ENCODE measurements around the gene ASAP2.
"Not testable (repeated sequence)": the region's sequence is repeated elsewhere in the genome, so short reads cannot be mapped to it uniquely, and the experiment has no call there.

Gene ASAP2

DNA sequence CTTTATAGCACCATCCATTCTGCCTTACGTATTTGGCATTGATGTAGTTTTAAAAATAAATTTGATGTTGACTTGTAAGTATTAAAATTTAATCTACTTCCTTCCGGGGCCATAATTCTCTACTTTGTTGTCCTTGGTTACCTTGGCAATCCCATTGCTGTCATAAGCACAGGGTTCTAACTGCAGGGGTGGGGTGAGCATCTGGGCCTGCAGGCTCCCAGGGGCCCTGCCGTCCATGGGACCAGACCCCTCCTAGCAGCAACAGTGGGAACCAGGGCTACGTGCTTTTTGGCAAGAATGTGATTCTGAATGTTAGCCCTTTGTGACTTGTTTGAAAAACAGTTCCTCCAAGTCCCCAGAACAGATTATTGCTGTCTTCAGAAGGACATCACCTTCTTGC lies 4.9 kb downstream of the ASAP2 start:
- no peak for DNase-seq (ENCODE audit: low read depth in 1 of 2, low spot score in 1 of 2)

DNA sequence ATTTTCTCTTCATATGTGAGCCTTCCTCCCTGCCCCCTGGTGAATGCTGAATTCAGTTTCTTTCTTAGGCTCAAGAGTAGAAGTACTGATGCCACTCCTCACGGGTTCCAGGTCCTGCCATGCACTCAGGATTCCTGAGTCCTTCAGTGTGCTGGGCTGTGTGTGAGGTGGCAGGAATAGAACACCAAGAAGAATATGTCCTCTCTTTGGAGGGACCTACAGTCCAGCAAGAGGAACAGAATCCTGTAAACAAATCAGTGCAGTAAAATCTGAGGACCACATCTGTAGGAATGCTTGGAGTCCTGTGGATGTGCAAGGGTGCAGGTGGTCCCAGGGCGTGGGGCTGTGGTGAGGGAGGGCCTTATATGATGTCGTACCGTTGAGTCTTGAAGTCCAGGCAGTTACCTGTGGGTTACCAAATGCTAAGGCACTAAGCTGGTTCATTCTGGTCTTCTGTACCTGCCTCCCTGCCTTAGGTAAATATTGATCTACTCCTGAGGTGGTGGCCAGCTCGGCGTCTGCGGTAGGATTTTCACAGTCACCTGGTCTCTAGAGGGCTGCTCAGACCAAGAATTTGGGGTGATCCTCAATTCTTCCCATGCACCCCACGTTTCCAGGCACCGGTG lies 5.5 kb downstream of the ASAP2 start:
- no peak for DNase-seq (ENCODE audit: low read depth in 1 of 2, low spot score in 1 of 2)

DNA sequence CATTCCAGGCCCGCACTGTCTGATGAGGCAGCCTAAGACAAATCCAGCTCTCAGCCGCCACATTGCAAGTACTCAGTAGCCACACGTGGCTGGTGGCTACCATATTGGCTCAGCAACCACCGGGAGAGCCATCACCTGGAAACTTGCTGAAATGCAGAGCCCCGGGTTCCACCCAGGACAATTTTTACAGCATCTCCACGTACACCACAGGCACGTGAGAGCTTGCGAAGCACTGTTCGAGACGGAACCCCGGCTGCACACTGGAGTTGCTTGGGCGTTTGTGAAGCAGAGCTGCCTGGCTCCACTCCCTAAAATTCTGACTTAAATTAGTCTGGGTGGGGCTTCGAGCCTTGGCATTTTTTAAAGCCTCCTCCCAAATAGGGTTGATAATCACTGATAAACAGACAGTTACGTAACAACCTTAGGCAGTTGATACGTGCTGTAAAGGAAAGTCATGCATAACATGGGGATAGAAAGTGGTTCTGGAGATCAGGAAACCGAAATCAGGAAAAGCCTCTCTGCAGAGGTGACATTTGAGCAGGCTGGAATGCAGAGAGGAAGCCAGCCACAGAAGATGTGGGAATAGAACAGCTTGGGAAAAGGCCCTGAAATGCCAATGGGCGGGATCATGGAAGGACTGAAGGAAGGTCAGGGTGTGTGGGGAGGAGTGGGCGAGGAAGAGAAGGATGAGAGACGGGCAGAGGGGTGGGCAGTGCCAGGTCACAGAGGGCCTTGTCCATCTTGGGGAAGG lies 6.2 kb downstream of the ASAP2 start:
- DNase-seq (ENCODE audit: low read depth in 1 of 2, low spot score in 1 of 2), result no peak

DNA sequence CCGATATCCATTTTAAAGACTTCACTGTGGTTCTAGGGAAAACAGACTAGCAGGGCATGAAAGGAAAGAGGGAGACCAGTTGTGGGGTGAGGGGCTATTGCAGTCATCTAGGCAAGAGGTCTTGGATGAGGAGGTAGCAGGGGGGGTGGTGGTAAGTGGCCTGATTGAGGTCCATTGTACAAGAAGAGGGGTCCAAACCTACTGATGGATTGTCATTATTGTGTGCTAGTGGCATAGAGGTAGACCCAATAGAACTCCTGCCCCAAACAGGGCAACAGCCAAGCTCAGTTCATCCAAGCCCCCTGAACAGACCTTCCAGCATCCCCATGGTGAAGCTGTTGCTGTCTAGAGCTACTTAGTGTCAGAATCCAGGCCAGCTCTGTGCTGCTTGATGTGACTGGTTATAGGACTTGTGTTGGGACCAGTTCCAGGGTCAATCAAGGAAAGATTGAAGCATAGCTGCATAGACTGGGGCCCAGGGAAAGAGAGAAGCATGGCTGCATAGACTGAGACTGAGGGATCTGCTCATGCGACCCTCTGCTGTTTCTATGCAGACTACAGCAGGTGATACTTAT lies 7.0 kb downstream of the ASAP2 start:
- no peak for DNase-seq (ENCODE audit: low read depth in 1 of 2, low spot score in 1 of 2)

DNA sequence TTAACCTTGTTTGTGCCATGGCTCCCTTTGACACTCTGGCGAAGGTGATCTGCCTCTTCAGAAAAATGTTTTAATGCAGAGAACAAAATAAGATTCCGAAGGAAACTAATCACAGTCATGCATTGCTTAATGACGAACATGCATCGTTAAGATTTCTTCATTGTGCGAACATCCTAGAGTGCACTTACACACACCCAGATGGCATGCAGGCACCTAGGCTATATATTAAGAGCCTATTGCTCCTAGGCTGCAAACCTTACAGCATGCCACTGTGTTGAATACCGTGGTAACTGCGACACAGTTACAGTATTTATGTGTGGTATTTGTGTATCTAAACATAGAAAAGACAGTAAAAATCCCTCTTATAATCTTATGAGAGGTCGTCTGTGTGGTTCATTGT lies 8.3 kb downstream of the ASAP2 start:
- no peak for DNase-seq (ENCODE audit: low read depth in 1 of 2, low spot score in 1 of 2)

DNA sequence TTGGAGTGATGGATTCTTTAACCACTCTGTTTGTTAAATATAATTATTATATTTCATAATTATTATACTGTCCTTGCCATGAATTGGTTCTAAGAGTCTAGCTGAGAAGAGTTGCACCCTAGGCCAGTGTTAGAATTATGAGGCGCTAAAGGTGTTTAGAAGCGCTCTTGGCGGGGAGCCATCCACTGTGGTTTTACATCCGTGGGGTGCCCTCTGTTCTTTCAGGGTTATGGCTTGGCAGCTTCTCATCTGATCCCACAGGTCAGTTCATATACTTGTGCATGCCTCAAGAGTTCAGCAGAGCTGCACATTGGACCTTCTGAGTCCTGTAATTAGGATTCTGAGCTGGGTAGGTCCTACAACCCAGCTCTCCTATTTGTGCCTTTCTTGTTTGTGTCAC lies 9.1 kb downstream of the ASAP2 start:
- no peak for DNase-seq (ENCODE audit: low read depth in 1 of 2, low spot score in 1 of 2)

DNA sequence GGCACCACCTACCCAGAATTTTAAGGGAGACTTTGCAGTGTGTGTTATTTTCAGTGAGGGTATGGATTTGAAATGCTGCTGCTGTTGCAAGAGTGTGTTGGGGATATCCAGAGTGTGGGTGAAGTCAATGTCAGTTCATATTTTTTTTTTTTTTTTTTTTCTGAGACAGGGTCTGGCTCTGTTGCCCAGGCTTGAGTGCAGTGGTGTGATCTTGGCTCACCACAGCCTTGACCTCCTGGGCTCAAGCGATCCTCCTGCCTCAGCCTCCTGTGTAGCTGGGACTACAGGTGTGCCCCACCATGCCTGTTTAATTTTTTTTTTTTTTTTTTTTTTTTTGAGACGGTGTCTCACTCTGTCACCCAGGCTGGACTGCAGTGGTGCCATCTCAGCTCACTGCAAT lies 9.5 kb downstream of the ASAP2 start:
- DNase-seq (ENCODE audit: low read depth in 1 of 2, low spot score in 1 of 2), result not testable (repeated sequence)

DNA sequence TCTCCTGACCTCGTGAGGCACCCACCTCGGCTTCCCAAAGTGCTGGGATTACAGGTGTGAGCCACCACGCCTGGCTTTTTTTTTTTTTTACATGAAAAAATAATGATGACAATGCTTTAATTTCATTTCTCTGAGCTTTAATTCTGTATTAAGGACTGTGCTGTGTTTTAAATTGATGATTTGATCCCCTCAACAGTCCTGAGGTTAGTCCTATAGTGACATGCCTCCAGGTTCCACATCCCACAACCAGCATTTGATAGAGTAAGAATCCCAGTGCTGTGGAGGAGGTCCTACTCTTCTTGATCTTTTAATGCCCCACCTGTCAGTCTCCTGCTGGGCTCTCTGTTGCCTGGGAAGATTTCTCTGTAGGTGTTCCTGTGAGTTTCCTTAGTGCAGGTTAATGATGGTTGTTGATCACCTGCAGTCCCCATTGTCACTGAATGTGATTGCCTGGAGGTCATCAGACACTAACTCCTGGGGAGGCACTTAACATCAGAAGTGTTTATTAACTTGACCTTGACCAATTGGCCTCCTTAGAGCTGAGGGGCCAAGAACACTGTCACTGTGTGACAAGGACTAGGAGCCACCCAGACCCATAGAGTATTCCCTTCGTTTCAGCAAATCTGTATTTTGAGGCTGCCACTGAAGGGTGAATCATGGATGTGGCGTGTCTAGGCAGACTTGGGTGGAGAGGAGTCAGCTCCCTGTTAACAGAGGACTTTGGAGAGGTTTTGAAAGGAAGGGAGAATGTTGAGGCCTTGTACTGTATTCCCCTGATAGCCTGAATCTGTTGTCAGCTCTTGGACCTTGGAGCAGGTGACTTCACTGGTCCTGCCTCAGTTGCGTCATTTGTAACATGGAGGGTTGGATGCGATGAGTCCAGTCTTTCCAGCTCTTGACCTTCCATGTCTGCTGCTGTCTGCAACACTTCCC lies 11.5 kb downstream of the ASAP2 start:
- DNase-seq (ENCODE audit: low read depth in 1 of 2, low spot score in 1 of 2), result no peak

DNA sequence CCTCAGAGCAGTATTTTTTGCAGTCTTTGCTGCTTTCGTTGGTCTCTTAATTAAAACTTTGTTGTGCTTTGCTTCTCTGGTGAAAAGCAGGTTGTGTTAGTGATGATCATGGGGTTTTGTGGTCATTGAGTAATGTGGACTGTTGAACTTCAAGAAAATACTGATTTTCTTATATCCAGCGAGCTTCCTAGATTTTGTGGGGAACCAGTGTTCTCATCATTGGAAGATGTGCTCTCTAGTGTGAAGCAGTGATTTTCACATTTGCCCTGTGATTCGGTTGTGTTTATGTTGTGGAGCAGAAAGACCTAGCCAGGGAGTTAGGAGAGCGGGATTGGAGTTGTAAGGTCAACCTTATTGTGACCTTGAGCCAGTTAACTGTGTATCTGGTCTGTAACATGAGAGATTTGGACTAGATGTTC lies 12.4 kb downstream of the ASAP2 start:
- no peak for DNase-seq (ENCODE audit: low read depth in 1 of 2, low spot score in 1 of 2)

DNA sequence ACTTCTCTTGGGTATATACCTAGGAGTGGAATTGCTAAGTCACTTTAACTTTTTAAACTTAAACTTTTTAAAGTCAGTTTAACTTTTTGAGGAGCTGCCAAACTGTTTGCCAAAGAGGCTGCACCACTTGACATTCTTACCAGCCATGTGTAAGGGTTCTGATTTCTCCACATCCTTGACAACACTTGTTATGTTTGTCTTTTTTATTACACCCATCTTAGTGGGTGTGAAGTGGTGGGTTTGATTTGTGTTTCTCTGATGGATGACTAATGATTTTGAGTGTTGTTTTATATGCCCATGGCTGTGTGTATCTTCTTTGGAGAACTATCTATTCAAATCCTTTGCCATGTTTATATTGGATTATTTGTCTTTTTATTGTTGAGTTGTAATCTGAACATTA lies 13.6 kb downstream of the ASAP2 start:
- DNase-seq (ENCODE audit: low read depth in 1 of 2, low spot score in 1 of 2), result no peak

DNA sequence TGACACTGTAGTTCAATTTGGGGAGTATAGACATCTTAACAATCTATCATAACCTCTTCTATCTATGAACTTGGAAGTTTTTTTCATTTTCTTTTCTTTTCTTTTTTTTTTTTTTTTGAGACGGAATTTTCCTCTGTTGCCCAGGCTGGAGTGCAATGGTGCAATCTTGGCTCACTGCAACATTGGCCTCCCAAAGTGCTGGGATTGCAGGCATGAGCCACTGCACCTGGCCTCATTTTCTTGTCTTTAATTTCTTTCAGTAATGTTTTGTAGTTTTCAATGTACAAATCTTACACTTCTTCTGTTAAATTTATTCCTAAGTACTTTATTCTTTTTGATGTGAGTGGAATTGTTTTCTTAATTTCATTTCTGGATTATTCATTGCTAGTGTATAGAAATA lies 14.6 kb downstream of the ASAP2 start:
- no peak for DNase-seq (ENCODE audit: low read depth in 1 of 2, low spot score in 1 of 2)

DNA sequence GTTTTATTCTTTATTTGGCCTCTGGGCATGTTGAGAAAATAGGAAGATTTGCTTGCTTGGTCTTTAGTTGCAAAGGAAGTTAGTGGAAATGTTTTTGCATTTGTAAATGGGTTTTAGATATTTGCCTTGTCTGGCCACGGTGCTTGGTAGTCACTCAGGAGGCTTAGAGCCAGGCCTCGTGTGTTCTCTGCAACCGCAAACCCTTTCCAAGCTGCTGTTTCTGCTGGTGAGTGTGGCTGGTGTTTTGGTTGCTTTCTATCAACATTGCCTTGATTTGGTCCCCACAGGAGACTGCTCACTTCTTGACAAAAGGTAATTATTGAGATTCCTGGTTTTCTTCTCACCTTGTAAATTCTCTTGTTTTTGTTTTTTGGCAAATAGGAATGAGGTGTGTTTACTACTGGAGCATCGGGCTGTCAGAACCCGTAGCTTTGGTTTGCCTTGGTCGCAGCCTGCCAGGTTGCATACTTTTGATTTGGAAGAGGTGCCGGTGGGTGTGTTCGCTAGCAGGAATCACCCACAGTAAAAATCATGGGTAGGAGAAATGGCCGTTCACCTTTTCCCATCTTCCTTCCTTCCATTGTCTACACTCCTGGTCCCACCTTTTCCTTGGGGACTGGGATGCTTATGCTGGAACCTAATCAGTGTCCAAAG lies 15.8 kb downstream of the ASAP2 start:
- DNase-seq (ENCODE audit: low read depth in 1 of 2, low spot score in 1 of 2), result no peak

DNA sequence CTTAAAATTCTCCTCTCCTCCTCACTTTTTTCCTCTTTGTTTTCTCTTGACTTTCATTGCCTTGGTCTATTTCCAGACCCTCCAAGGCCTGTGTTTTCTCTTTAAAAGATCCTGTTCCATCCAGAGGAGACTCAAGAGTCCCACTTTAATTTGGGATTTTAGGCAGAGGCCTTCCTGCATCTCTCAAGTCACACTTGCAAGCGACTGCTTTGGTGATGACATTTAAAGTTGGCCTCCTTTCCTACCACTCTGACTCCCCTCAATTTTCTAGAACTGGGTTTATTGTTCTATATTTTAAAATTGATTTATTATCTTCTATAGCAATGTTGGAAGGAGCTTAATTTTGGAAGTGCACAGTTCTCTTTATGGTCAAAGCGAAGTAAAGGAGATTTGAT lies 16.3 kb downstream of the ASAP2 start:
- DNase-seq (ENCODE audit: low read depth in 1 of 2, low spot score in 1 of 2), result no peak

DNA sequence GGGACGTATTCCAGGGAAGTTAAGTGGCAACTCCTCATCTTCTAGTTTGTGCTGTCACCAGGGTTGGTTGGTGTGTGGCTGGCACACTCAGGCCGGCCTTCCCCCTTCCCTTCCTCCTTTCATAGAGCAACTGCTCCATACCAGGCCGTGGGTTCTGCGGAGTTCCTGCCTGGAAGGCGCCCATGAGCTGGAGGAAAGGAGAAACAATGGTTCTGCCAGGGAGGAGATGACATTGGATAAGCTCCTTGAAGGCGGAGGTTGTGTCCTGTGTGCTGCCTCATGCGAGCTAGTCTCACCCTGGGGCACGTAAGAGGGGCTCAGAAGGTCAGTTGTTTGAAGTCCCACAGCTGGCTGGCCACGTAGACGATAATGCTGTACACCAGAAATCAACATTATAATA lies 19.2 kb downstream of the ASAP2 start:
- DNase-seq (ENCODE audit: low read depth in 1 of 2, low spot score in 1 of 2), result no peak

DNA sequence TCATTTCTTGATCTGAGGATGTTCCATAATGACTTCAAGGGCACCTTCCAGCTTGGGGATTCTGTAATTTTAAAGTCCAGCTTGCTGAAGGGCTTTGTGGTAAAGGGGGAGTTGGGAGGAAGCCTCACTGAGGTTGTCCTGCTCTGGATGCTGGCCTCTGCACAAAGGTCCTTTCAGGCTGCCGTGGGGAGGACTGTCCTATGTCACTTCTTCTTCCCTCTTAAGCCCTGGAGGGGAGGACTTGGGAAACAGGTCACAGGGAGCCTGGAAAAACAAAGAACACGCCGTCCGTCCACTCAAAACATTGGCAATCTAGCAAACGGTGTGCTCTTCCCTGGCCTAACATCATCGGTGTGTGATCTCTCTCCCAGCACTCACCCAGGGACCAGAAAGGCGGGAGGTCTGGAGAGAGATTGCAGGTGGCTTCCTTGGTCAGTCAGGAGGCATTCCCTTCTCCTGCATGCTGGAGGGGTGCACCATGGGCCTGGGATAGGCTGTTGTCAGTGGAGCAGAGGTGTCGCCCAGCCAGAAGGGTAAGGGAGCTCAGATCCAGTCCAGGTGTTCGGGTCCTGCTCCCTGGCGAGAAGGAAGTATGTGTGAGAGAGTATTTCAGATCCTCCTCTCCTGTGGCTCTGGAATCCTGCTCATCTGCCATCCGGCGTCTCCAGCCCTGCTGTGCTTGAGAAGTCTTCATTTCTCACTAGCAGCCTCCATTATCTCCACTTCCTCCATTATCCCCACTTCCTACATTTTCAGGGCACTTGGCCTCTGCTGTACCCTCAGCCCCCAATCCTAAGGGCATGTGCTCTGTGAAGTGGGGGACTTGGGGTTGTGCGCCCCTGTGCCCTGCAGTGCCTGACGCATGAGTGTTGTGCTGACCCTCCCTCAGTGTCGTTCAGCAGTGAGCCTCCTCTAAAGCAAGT lies 20.1 kb downstream of the ASAP2 start:
- no peak for DNase-seq (ENCODE audit: low read depth in 1 of 2, low spot score in 1 of 2)

DNA sequence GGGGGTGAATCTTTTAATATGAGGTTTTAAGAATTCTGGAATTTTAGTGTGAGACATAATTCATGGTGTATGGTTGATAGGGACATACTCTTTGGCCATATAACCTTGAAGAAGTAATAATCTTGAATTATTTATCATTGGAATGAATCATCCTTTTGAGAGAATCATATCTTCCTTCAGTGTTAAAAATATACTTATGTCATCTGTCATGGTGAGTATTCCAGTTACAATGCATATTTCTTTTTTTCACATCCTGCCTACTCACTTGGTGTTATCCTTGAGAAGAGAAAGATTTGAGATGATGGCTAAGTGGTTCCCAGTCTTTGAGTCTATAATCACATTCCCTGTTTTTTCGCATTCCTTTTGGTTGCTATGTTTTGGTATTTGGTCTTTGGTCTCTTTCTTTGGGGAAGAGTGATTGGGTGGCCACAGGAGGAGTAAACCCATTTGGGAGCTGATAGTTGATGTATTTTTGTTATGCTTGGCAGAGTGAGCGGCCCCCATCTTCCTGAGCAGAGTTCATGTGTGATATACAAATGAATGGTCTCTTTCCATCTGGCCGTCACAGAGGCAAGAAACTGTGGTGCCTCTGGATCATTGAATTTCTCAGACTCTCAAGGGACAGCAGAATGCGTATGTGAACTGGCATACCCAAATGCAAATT lies 21.6 kb downstream of the ASAP2 start:
- no peak for DNase-seq (ENCODE audit: low read depth in 1 of 2, low spot score in 1 of 2)

DNA sequence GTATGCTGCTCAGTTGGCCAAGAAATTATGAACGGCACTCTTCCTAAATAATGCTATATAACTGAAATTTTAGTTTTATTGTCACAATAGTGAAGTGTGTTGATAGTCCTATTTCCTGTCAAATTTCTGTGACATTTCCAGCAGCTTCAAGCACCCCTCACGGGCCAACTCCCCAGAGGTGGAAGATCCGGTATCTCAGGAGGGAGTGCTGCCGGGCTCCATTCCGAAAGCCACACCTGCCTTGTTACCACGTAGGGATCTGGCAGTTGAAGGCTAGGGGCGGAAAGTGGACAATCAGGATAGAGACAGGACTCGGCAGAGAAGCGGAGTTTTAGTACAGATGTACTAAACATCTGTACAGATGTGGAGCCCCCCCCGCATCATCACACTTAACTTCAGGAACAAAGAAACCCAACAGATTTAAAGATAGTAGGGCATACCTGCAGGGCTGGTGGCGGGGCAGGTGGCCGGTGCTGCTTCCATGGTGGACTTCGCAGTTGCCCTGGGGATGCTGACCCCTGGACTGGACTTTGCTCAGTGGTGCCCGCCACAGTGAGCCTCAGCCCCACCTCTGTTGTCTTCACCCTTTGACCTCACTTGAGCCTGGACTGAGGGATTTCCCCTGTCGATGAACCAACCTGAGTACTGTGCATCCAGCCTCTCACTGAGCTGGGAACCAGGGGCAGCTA lies 22.3 kb downstream of the ASAP2 start:
- DNase-seq (ENCODE audit: low read depth in 1 of 2, low spot score in 1 of 2), result no peak

DNA sequence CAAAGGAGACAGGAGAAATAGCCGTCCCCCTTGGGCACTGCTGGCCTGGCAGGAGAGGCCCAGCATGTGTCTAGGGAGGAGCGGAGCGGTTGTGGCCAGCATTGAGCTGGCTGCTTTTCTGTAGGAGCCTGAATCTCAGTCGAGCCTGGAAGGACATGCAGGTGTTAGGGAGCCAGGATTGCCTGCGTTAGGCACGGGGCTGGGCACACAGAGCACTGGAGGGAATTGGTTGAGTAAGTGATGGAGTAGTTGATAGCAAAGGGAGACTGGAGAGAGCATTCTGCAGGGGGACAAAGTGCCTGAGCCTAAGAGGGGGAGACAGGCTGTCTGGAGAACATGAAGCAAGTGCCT lies 22.8 kb downstream of the ASAP2 start:
- DNase-seq (ENCODE audit: low read depth in 1 of 2, low spot score in 1 of 2), result no peak

Data from activated CD4-positive, alpha-beta T cell treated with anti-CD3 and anti-CD28 coated beads, Interleukin-2, amount 50 U/mL, for 24 hours (primary cell).